GM06990 (cell line): Measurements from ENCODE around the gene SLC13A4.
A peak's percentile ranks its signal among the peaks of the same experiment; 100 is the strongest.

Experiments used
- DNase-seq: peaks from one replicate; pipeline ENCODE4 v3.0.0-alpha.2; 2011; ENCODE audit not compliant: insufficient read length; ENCODE audit errors: extremely low read depth
- H3K27me3 ChIP-seq: replicated peaks from 2 replicates; pipeline ENCODE4 v1.6.0; 2011; ENCODE audit warnings: low read length; ENCODE audit not compliant: control insufficient read depth, insufficient read depth
- H3K36me3 ChIP-seq: 2 replicates; pipeline ENCODE4 v1.5.1; 2011; ENCODE audit warnings: low read length; ENCODE audit not compliant: control insufficient read depth, insufficient read depth
- H3K4me3 ChIP-seq: replicated peaks from 2 replicates; pipeline ENCODE4 v1.5.1; 2011; ENCODE audit warnings: low read depth, mild to moderate bottlenecking, control low read depth, low read length
- CTCF ChIP-seq: IDR thresholded peaks from 2 replicates; pipeline ENCODE4 v1.5.1; 2011; ENCODE audit warnings: low read length, control low read depth, mild to moderate bottlenecking, inconsistent platforms; ENCODE audit not compliant: insufficient read depth, poor library complexity, severe bottlenecking

Gene SLC13A4

GRCh38 chr7:135681762-135682161 is 46.2 kb downstream of the SLC13A4 start:
- Histone ChIP-seq H3K27me3 (no peaks in the 10 kb centered on the region), H3K36me3 (peaks cover 5% of the 10 kb centered on the region), H3K4me3 (no peak overlapping the region)
- DNase-seq = no peak
- no peak for TF ChIP-seq CTCF

GRCh38 chr7:135678612-135679575 is 49.1 kb downstream of the SLC13A4 start:
- Histone ChIP-seq H3K27me3 (no peaks in the 10 kb centered on the region), H3K36me3 (peaks cover 5% of the 10 kb centered on the region), H3K4me3 (no peak overlapping the region)
- no peak for TF ChIP-seq CTCF
- no peak for DNase-seq

GRCh38 chr7:135673360-135673706 is 54.7 kb downstream of the SLC13A4 start:
- H3K27me3 ChIP-seq = no peaks in the 10 kb centered on the region
- no peak for TF ChIP-seq CTCF
- DNase-seq = no peak
- H3K36me3 ChIP-seq = peaks cover 3% of the 10 kb centered on the region
- no peak overlapping the region for H3K4me3 ChIP-seq

- H3K4me3 ChIP-seq = no peak overlapping the region
- TF ChIP-seq CTCF = peak; percentile 80
- no peaks in the 10 kb centered on the region for H3K27me3 ChIP-seq
- no peaks in the 10 kb centered on the region for H3K36me3 ChIP-seq
- DNase-seq = no peak
Measured at GRCh38 chr7:135672560-135673359, 55.2 kb downstream of the SLC13A4 start.

- Histone ChIP-seq H3K36me3 (no peaks in the 10 kb centered on the region), H3K4me3 (no peak overlapping the region), H3K27me3 (no peaks in the 10 kb centered on the region)
- no peak for DNase-seq
- no peak for TF ChIP-seq CTCF
Measured at GRCh38 chr7:135670179-135670578, 57.8 kb downstream of the SLC13A4 start.
